HG03575 (cell line): ENCODE measurements around the gene PFDN2.

Experiments used
- ATAC-seq: cut with Tn5 transposase; IDR thresholded peaks from one replicate; pipeline ENCODE4 v1.9.1; 2021; ENCODE audit not compliant: unreplicated experiment, insufficient number of reproducible peaks, low FRiP score; ENCODE audit errors: extremely low read depth

The PFDN2 gene

DNA sequence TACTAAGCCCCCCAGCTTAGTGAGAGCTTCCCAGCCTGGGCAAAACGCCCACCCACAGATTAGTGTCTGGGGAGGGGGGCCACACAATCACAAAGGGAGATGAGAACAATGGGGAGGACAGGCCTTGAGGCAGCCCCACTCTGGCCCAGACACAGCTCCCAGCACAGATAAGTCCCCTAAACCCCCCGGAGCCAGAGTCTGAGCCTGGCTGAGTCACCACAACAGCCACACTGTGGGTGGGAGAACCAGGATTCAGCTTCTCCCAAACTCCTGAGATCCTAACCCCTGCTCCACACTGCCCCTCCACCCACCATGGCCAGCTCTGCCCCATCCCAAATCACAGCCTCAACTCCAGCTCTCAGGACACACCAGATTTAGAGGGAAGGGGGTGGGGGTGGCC is 32.7 kb downstream of the PFDN2 start:
- ATAC-seq = no peak

DNA sequence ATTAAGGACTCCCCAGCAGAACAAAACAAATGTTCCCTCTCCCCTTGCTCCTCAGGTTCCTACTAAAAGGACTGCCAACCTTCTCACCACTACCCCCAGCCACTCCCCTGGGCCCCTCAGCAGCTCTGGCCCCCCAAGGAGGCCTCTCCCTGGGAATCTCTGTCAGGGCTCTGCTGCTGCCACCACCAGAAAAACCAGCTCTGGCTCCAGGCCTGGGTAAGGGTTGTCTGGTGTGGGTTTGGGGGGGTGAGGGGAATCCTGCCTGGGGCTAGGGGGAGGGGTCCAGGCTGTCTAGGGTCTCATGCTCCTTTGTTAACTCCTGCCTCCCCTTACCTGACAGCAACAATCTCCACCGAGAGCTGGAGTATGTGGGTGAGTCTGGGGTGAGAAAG is 33.2 kb downstream of the PFDN2 start:
- no peak for ATAC-seq

DNA sequence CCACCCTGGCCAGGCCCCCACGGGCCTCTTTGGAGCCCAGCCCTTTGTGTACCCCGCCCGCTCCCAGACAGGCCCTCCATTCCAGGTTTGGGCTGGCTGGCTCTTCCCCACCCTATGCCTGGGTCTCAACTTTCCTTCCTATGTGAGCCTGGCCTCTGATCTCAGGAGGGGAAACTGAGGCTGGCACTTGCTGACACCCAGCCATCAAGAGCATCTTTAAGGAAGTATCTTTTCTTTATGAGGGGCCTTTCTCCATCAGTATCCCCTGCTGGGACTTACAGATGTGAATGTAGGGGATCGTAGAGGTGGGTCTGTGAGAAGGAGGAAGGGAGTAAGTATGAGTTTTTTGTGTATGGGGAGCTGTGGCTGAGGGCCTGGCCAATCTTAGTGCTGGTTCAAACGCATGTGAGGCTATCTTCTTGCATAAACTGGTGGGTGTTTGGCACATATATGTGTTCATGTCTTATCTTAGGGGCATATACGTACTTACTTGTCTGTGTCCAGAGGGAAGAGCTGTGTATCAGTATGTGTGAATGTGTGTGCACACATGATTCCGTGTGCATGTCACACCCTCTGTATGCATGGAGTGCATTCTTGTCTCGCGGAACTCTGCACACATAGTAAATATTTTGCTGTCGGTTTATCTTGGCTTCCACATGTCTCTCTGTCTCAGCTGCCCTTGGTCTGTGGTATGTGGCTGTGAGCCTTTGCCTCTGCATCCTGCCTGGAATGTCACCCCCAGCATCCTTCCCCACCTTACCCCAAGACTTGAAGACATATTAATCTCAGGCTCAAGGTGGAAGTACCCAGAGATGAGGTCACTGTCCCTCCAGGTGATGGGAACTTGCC is 33.9 kb downstream of the PFDN2 start:
- ATAC-seq = no peak

DNA sequence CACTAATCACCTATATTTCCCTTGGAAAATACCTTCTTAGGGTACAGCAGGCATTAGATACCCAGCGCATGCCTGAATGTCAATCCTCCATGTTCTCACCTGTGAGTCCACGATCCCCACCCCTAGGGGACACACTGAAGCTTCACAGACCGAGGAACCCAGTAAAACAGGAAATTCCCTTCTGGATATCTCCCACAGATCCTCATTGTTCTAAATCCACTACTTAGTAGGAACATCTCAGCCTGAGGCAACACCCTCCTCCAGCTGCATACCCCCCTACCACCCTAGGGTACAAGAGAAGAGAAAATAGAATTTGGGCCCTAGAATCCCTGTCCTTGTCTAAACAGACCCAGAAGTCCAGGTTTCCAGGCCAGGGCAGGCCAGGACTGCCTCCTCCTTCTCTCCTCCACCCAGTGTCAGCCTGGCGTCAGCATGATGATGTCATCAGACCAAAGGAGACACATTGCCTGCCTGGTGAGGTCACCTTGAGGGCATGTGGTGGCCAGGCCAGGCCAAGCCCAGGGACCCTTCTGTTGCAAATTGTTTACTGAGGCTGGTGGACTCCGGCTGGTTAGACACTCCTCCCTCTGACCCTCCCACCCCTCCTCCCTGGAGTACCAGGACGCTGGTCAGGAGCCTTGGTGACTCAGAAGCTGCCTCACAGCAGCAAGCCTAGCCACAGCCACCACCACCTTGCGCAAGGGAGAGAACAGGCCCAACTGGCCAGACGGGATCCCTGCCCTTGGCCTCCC is 34.7 kb downstream of the PFDN2 start:
- no peak for ATAC-seq

DNA sequence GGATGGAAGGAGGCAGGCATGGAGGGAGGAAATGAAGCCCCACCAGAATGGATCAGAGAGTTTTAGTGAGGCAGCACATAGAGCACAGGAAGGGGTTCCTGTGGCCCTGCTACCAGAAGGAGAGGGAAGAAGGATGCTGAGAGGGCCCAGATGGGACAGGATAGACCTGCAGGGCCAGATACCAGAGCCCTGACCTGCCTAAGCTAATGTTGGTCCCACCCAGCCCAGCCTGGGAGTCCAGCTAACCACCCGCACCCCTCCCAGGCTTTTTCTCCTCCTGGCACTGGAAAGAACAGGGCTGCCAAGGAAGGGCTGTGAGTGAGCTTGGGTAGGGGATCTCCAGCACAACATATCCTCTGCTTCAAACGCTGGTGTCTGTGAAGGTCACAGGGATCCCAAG is 35.4 kb downstream of the PFDN2 start:
- ATAC-seq = no peak

DNA sequence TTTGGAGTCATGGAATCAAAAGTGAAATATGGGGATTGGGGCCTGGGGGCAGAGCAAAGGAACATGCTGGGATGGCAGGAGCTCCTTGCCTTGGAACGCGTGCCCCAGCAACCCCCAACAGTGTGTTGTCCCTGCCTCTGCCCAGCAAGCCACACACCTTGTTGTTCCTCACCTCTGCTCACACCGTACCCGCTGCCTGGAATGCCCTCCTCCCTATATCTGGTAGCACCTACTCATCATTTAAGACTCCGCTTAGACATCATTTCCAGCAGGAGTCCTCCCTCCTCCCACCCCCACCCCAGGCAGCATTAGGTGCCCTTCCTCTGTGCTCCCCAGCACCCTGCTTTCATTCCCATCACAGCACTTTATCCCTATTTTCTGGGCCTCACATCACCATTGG is 36.3 kb downstream of the PFDN2 start:
- ATAC-seq = no peak

DNA sequence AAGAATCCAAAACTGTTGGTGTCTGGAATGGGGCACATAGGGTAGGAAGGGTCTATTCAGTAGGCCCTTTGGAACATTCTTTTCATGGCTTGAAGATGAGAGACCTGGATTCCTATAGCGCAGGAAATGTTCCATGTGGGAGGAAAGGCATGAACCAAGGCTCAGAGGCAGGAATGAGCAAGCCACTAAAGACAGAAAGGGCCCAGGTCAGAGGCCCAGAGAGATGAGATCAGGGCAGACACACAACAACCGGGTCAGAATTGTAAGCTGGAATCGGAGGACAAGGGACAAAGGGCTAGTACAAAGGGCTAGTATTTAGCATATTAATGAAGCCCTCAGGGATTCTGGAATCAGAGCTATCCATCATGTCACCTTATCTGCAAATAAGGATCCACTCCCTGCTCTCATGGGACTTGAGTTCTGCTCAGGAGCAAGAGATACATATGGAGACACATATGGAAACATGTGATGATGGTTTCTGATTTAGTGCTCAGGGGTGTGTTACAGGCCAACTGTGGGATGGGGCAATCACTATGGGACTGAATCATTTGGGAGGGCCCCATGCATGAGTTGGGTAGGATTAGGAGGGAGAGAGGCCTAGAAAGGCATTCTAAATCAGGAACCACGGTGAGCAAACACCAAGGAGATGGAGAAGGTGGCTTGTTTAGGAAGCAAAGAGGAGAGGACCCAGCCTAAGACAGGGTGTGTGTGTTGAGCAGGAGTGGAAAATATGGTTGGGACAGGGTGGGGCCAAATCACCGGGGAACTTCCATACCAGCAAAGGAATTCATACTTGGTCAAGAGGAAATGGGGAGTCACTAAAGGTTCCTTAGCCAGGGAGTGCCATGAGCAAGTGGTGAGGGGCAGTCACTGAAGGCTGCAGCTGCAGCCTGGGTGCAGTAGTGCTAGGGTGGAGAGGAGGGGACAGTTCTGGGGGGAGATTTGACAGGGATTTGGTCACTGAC is 37.1 kb downstream of the PFDN2 start:
- no peak for ATAC-seq

DNA sequence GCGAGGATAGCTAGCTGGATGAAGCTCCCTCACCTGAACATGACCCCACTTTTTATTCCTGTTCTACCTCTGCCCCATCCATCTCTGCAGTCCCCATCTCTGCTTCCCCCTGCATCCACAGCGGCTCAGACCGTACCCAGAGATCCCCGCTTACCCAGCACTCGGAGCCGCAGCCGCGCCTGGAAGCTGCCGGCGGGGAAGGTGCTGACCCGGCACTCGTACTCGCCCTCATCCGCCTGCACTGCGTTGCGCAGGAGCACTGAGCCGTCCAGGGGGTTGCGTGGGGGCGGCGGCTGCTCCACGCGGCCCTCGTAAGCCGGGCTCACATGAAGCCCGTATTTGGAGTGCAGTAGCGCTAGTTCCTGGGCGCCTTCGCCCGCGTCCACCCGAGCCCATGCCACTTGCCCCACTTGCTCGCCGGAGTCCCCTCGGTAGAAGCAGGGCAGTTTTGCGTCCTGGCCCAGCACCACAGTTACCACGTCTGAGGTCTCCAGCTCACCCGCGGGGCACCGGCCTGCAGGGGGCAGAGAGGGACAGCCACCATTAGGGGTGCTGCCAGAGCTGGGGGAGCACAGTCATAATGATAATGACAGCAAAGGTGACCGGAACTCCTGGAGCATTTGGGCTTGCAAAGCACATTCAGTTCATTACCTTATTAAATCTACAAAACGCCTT is 38.3 kb downstream of the PFDN2 start:
- ATAC-seq = no peak

DNA sequence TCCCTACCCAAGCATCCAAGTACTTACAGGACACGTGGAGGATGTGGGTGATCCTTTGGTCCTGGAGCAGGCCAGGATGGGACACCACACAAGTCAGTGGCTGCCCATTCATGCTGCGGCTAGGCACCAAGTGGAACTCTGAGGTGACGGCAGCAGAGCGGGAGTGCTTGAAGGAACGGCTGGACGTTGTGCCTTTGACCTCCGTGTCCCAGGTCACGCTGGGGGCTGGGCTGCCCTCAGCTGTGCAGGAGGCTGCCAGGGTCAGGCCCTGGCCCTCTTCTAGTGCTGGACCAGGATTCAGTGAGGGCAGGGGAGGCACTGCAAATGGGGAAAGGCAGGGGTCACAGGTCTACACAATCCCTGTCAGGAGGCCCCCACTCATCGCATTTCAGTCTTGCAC is 40.4 kb downstream of the PFDN2 start:
- ATAC-seq = no peak

DNA sequence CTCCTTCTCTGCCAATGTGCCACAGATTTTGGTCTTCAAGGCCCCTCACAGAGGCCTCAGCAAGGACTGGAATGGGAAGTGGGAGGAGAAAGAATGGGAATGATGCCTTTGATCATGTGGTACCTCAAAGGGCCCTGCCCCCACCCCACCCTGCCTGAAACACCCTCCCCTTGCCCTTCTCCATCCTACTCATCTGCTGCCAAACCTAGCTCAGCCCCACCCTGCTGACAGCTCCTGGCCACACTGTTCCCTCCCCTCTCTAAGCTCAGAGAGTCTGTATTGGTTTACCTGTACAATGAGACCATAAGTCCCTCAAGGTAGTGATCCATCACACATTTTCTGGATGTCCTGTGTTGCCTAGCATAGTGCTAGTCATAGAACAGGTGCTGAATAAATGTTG is 41.4 kb downstream of the PFDN2 start:
- no peak for ATAC-seq

DNA sequence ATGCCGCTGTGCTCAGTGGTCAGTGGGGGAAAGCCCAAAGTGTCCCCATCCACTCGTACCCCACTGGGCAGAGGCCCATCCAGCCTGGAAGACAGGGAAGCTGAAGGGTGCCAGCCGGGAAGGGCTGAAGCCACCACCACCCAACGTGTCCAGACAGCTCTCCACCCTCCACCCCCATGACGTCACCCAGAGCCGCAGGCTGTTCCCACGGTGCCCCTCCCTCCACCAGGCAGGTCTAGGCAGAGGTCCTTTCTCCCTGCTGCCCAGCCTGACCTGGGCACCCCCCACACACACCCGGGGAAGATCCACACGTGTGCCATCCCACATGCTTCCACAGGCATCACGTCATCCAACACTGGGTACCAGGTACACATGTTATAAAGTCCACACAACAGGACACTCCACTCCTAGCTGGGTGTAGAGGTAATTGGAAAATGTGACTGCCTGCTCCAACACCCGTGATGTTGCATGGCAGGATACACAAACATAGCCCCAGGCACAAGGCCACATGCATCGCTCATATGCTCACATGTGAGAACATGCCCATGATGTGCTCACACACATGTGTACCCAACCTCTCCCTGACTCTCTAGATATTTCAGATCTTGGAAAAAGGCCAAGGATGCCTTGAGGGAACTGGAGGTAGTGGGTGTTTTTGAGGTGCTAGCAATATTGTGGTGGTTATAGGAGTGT is 43.0 kb downstream of the PFDN2 start:
- ATAC-seq = no peak

DNA sequence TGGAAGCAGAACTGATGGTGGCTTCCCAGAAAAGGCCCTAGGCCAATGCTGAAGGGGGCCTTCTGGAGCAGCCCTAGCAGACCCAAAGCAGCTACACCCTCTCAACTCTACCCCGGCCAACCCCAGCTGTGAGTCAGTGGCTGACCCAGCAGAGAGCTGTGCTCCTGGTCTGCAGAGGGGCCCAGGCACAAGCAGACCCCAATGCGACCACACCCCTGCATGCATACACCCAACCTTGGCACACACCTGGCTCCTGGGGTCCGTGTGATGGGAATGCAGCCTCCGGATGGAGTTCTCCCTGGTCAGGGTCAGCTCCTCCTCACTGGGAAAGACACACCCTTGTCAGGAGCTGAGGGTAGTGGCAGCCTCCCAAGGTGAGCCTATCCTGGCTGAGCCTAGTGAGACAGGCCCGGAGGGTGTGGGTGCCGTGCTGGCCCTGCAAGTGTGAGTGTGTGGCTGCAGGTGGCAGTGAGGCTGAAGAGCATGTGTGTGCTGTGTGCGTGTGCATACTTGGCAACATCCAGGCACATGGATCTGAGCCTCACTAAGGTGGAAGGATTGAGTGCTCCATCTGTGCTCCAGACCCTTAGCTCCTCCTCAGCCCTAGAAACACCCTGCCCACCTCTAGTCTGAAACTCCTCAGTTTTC is 44.2 kb downstream of the PFDN2 start:
- no peak for ATAC-seq

DNA sequence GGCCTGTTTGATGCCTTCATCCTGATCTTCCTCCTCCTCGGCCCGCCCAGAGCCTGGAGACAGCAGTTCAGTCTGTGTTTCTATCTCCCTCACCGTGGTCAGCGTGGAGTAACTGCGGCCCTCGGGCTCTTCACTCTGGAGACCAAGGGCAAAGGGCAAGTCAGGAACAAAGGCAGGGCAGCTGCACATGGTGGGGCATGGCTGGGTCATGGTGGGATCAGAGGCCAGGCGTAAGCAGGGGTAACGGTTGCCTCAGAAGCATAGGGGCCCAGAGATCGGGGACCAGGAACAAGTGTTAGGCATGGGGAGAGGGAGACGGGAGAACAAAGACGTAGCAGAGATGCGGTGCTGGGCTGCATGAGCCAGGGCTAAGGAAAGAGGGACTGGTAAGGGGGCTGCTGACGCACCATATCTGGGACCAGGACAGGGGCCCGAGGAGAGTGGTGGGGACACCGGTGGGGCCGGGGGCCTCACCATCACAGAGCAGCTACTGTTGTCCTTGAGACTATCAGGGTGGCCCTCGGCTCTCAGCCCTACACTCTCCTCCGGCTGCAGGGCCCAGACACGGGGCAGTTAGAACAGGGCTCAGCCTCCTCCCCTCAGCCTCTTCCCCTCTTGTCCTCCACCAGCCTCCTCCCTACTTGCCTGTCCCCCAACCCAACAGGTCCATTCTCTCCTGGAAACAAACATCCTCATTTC is 44.9 kb downstream of the PFDN2 start:
- ATAC-seq = no peak

DNA sequence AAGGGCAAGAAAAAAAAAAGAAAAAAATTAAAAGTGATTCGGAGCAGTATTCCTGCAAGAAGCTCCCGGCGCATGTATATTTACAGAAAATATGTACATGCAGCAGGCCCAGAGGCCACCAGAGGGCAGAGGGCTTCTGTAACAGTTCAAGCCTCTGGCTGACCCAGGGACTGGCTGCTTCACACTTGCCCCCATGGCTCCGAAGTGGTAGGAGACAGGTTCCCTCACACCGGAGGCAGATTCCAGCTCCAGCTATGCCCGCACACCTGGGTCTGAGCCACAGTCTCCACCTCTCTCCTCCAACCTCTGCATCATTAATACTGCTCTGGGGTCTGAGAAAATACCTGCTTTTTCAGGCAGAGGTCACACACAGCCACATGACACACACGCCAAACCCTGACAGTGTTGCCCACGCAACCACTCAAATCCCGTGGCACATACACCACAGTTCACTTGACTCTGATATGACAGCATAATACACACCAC is 45.9 kb downstream of the PFDN2 start:
- no peak for ATAC-seq

DNA sequence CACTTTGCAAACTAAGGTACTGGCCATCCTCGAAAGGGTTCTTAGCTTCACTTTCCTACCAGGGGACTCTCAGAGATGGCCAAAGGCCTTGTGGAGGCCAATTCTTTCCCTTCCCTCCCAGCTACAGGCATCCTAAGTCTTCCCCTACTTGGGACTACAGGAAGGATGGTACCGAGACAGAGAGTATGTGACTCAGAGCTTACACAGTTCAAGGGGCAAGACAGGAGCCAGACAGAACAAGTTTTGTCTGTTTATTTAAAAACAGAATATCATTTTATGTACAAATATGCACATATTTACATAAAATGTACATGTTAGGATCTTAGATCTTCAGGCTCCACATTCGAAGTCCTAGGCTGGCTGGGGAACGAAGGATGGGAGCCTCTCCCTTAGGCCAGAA is 47.1 kb downstream of the PFDN2 start:
- no peak for ATAC-seq

DNA sequence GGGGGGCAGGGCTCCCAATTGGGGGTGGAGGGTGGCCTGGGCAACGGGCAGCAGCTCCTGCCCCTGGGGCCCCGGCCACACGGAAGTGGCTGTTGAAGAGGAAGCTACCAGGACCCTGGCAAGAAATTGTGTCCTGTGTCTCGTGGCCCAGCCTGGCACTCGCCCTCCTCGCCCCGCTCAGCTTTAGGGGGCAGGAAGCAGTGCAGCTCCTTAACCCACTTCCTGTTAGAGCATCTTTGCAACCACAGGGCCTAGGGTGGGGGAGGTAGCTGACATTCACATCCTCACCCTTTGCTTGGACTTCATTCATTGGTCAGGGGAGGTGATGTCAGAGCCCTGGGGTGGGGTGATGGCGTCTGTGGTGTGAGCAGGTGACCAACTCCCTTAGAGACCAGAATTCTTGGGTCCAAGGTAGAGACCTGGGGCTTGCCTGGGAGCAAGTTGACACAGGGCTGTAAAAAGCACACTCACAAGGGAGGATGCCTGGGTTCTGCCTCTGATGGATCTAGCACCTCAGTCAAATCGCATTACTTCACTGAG is 48.0 kb downstream of the PFDN2 start, which contains the start of gene ARHGAP30:
Gene ARHGAP30 (minus strand): TSS at position 161 of the 540 bp plus-strand sequence. CDS start 267 bp downstream, outside the sequence.
- no peak for ATAC-seq

DNA sequence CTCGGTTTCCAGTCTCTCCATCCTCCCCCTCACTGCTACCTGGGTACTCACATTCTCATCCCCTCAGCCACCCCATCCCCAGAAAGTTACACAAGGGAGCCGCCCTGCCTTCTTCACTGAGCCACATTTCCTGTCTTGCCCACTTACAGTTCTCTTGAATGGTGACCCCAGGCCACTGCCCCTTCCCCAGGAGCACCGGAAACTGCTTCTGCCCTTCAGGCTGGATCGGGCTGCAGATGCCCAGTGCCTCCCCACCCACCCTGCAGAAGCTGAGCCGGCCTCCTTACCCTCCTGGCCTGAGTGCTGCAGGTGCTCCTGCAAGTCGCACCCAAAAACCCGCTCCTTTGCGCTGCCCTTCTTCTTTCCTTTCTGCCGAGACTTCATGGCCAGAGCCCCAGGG is 48.6 kb downstream of the PFDN2 start:
- no peak for ATAC-seq
